Measurements from ENCODE around the gene PGRMC1.

GRCh38 chrX:119211649-119212014 is 24.5 kb upstream of the PGRMC1 start:
- TF ChIP-seq CTCF (IDR thresholded peaks at IDR 0.05), result no peak
- TF ChIP-seq EZH2 (IDR thresholded peaks at IDR 0.05; ENCODE audit: borderline replicate concordance, insufficient read depth, low read depth, low read length, poor library complexity, severe bottlenecking), result no peak
